ENCODE data around the gene TULP3.

Gene TULP3

GRCh38 chr12:2897418-2897817, 6.7 kb downstream of the TULP3 start:
- H3K4me3 ChIP-seq (ENCODE audit: low read depth, low read length) = no peak overlapping the region
- TF ChIP-seq CTCF (IDR thresholded peaks at IDR 0.05; ENCODE audit: low read depth, low read length) = no peak
- no peak for DNase-seq (ENCODE audit: low read depth, low spot score)
- in situ Hi-C loops (cut with HindIII; ENCODE audit: low sequenced_read_pairs) = no loop called here

DNA sequence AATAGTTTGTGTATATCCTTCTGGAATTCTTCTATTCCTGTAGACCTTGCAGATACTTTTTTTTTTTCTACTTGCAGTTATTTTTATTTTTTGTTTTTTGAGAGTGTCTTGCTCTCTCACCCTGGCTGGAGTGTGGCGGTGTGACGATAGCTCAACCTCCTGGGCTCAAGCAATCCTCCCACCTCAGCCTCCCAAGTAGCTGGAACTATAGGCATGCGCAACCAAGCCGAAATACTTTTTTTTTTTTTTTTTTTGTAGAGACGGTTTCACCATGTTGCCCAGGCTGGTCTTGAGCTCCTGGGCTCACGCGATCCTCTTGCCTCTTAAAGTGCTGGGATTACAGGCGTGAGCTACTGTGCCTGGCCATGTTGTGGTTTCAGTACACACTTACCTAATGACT, 10.0 kb downstream of the TULP3 start:
- no peak for DNase-seq (ENCODE audit: low read depth, low spot score)
- no peak for TF ChIP-seq CTCF (IDR thresholded peaks at IDR 0.05; ENCODE audit: low read depth, low read length)
- in situ Hi-C loops (cut with HindIII; ENCODE audit: low sequenced_read_pairs) = no loop called here
- no peak overlapping the region for H3K4me3 ChIP-seq (ENCODE audit: low read depth, low read length)

GRCh38 chr12:2902272-2902880, 11.7 kb downstream of the TULP3 start:
- H3K4me3 ChIP-seq (ENCODE audit: low read depth, low read length) = no peak overlapping the region
- in situ Hi-C loops (cut with HindIII; ENCODE audit: low sequenced_read_pairs) = no loop called here
- no peak for TF ChIP-seq CTCF (IDR thresholded peaks at IDR 0.05; ENCODE audit: low read depth, low read length)
- peak; percentile 59 for DNase-seq (ENCODE audit: low read depth, low spot score)

GRCh38 chr12:2904260-2904659, 13.6 kb downstream of the TULP3 start:
- no peak overlapping the region for H3K4me3 ChIP-seq (ENCODE audit: low read depth, low read length)
- TF ChIP-seq CTCF (IDR thresholded peaks at IDR 0.05; ENCODE audit: low read depth, low read length) = no peak
- no peak for DNase-seq (ENCODE audit: low read depth, low spot score)
- in situ Hi-C loops (cut with HindIII; ENCODE audit: low sequenced_read_pairs) = no loop called here

GRCh38 chr12:2912216-2912575, 21.5 kb downstream of the TULP3 start:
- in situ Hi-C loops (cut with HindIII; ENCODE audit: low sequenced_read_pairs) = no loop called here
- DNase-seq (ENCODE audit: low read depth, low spot score) = no peak
- TF ChIP-seq CTCF (IDR thresholded peaks at IDR 0.05; ENCODE audit: low read depth, low read length) = no peak
- H3K4me3 ChIP-seq (ENCODE audit: low read depth, low read length) = no peak overlapping the region

- no peak overlapping the region for H3K4me3 ChIP-seq (ENCODE audit: low read depth, low read length)
- DNase-seq (ENCODE audit: low read depth, low spot score) = no peak
- in situ Hi-C loops (cut with HindIII; ENCODE audit: low sequenced_read_pairs) = no loop called here
- no peak for TF ChIP-seq CTCF (IDR thresholded peaks at IDR 0.05; ENCODE audit: low read depth, low read length)
These were observed 28.6 kb downstream of the TULP3 start for GRCh38 chr12:2919249-2919648.

DNA sequence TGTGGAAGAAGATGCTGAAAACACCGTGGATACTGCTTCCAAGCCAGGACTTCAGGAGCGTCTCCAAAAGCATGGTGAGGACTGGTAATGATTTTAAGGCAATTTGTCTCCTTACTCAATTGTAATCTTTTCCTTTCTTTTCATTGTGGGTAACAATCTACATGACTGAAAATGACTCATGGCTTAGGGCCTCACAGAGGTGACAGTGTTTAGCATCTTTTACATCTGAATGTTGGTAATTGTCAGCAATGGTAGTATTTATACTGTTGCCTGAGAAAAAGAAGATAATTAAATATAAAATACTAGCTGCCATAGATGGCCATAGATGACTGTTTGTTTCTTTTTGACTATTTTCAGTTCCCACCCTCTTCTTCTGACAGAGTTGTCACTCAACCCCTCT, 31.6 kb downstream of the TULP3 start:
- DNase-seq (ENCODE audit: low read depth, low spot score) = no peak
- no peak for TF ChIP-seq CTCF (IDR thresholded peaks at IDR 0.05; ENCODE audit: low read depth, low read length)
- no peak overlapping the region for H3K4me3 ChIP-seq (ENCODE audit: low read depth, low read length)
- in situ Hi-C loops (cut with HindIII; ENCODE audit: low sequenced_read_pairs) = no loop called here

Measured in astrocyte of the spinal cord (primary cell).